OCI-LY3 (cell line): ENCODE measurements around the gene ASPSCR1.

Experiments used
- H2AFZ ChIP-seq: fragments of 200-600, 300-600 bp; shearing (Covaris generic); 2 replicates; pipeline ENCODE4 v1.6.0; 2014; ENCODE audit warnings: antibody characterized with exemption, low read depth, low read length
- H3K27ac ChIP-seq: fragments of 200-600, 300-600 bp; sonication (generic); 2 replicates; pipeline ENCODE4 v1.5.1; 2014; ENCODE audit warnings: mild to moderate bottlenecking, low read length, moderate library complexity, mixed read lengths
- H3K27me3 ChIP-seq: fragments of 200-600, 300-600 bp; sonication (generic); 2 replicates; pipeline ENCODE4 v1.6.1; 2014; ENCODE audit warnings: low read depth, low read length, mixed read lengths
- H3K36me3 ChIP-seq: fragments of 200-600, 300-600 bp; sonication (generic); replicated peaks from 2 replicates; pipeline ENCODE3; 2014; ENCODE audit warnings: low read depth, low read length, mixed read lengths
- H3K4me1 ChIP-seq: fragments of 300-600, 200-600 bp; sonication (generic); 2 replicates; pipeline ENCODE4 v1.6.1; 2014; ENCODE audit warnings: low read length, mixed read lengths
- H3K4me2 ChIP-seq: fragments of 200-600, 300-600 bp; sonication (generic); 2 replicates; pipeline ENCODE4 v1.6.1; 2014; ENCODE audit warnings: low read length, mixed read lengths
- H3K4me3 ChIP-seq: fragments of 300-600, 200-600 bp; sonication (generic); 2 replicates; pipeline ENCODE4 v1.5.1; 2014; ENCODE audit warnings: antibody characterized with exemption, mild to moderate bottlenecking, low read length, moderate library complexity
- H3K79me2 ChIP-seq: fragments of 300-600, 200-600 bp; shearing (Covaris generic); 2 replicates; pipeline ENCODE4 v1.6.1; 2014; ENCODE audit warnings: mild to moderate bottlenecking, low read length, mixed read lengths
- H3K9ac ChIP-seq: fragments of 300-600, 200-600 bp; shearing (Covaris generic); 2 replicates; pipeline ENCODE4 v1.6.0; 2014; ENCODE audit warnings: mild to moderate bottlenecking, low read length, moderate library complexity
- H3K9me3 ChIP-seq: fragments of 200-600, 300-600 bp; shearing (Covaris generic); 2 replicates; pipeline ENCODE4 v1.6.1; 2014; ENCODE audit warnings: low read length, mixed read lengths; ENCODE audit not compliant: insufficient read depth
- H4K20me1 ChIP-seq: fragments of 200-600, 300-600 bp; sonication (generic); 2 replicates; pipeline ENCODE4 v1.6.1; 2016; ENCODE audit warnings: low read length, mixed read lengths; ENCODE audit not compliant: insufficient read depth
- EZH2phosphoT487 ChIP-seq: fragments of 200-600 bp; shearing (Covaris generic); IDR thresholded peaks from 2 replicates; pipeline ENCODE4 v1.6.1; 2018; ENCODE audit warnings: antibody characterized with exemption, mixed run types, low read depth
- TF ChIP-seq, protein P1 (sequence below): fragments of 200-600, 300-600 bp; sonication (generic); IDR thresholded peaks from 2 replicates; pipeline ENCODE4 v1.5.1; 2014; ENCODE audit warnings: antibody characterized with exemption, low read length, low read depth

The ASPSCR1 gene

GRCh38 chr17:82028246-82028645, 50.8 kb downstream of the ASPSCR1 start:
- Histone ChIP-seq H3K9me3 (no peaks in the 10 kb centered on the region), H3K4me3 (peak overlapping the region; percentile 52), H3K27me3 (no peaks in the 10 kb centered on the region), H3K4me2 (peak overlapping the region; percentile 70), H3K36me3 (no peaks in the 10 kb centered on the region), H2AFZ (no peak overlapping the region), H4K20me1 (no peaks in the 10 kb centered on the region), H3K9ac (peak overlapping the region; percentile 37; the same call in 1 of the 2 replicates), H3K27ac (peak overlapping the region; percentile 64), H3K79me2 (no peaks in the 10 kb centered on the region), H3K4me1 (peaks cover 30% of the 10 kb centered on the region)
- no peak for TF ChIP-seq EZH2phosphoT487
- TF ChIP-seq, protein P1, sequence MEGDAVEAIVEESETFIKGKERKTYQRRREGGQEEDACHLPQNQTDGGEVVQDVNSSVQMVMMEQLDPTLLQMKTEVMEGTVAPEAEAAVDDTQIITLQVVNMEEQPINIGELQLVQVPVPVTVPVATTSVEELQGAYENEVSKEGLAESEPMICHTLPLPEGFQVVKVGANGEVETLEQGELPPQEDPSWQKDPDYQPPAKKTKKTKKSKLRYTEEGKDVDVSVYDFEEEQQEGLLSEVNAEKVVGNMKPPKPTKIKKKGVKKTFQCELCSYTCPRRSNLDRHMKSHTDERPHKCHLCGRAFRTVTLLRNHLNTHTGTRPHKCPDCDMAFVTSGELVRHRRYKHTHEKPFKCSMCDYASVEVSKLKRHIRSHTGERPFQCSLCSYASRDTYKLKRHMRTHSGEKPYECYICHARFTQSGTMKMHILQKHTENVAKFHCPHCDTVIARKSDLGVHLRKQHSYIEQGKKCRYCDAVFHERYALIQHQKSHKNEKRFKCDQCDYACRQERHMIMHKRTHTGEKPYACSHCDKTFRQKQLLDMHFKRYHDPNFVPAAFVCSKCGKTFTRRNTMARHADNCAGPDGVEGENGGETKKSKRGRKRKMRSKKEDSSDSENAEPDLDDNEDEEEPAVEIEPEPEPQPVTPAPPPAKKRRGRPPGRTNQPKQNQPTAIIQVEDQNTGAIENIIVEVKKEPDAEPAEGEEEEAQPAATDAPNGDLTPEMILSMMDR: no peak

DNA sequence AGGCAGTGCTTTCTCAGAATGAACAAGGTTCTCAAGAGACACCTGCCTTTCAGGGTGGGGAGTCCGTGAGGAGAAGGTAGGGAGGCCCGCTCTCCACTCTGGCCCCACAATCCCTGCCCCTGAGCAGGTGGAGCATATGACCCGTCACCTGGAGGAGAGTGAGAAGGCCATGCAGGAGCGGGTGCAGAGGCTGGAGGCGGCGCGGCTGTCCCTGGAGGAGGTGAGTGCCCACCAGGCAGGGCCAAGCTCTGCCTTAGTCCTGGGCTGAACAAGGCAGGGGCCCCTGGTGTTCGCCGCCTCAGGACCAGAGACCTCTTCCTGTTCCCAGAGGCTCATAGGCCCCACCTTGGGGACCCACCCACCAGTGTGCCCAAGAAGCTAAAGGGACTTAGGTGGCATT, 51.5 kb downstream of the ASPSCR1 start:
- H3K4me1 ChIP-seq: peaks cover 28% of the 10 kb centered on the region
- no peak for TF ChIP-seq EZH2phosphoT487
- TF ChIP-seq, protein P1: no peak
- no peaks in the 10 kb centered on the region for H4K20me1 ChIP-seq
- no peak overlapping the region for H3K4me2 ChIP-seq
- no peak overlapping the region for H3K9ac ChIP-seq
- H2AFZ ChIP-seq: no peak overlapping the region
- H3K9me3 ChIP-seq: no peaks in the 10 kb centered on the region
- no peak overlapping the region for H3K27ac ChIP-seq
- H3K79me2 ChIP-seq: no peaks in the 10 kb centered on the region
- no peak overlapping the region for H3K4me3 ChIP-seq
- H3K36me3 ChIP-seq: no peaks in the 10 kb centered on the region
- no peaks in the 10 kb centered on the region for H3K27me3 ChIP-seq

- Histone ChIP-seq H3K9ac (no peak overlapping the region), H3K4me3 (no peak overlapping the region), H4K20me1 (no peaks in the 10 kb centered on the region), H2AFZ (no peak overlapping the region), H3K4me1 (peaks cover 24% of the 10 kb centered on the region), H3K79me2 (no peaks in the 10 kb centered on the region), H3K4me2 (no peak overlapping the region), H3K27me3 (no peaks in the 10 kb centered on the region), H3K27ac (no peak overlapping the region), H3K36me3 (no peaks in the 10 kb centered on the region), H3K9me3 (no peaks in the 10 kb centered on the region)
- TF ChIP-seq, protein P1: no peak
- TF ChIP-seq EZH2phosphoT487: no peak
These were observed 52.0 kb downstream of the ASPSCR1 start for GRCh38 chr17:82029391-82029790.

- Histone ChIP-seq H3K79me2 (no peaks in the 10 kb centered on the region), H3K27me3 (no peaks in the 10 kb centered on the region), H3K36me3 (no peaks in the 10 kb centered on the region), H3K4me2 (no peak overlapping the region; the same call in 1 of the 2 replicates), H3K4me1 (peaks cover 22% of the 10 kb centered on the region), H4K20me1 (no peaks in the 10 kb centered on the region), H3K27ac (no peak overlapping the region), H2AFZ (no peak overlapping the region), H3K4me3 (no peak overlapping the region), H3K9ac (no peak overlapping the region), H3K9me3 (no peaks in the 10 kb centered on the region)
- TF ChIP-seq EZH2phosphoT487: no peak
- TF ChIP-seq, protein P1: no peak
These were observed 52.6 kb downstream of the ASPSCR1 start for GRCh38 chr17:82029990-82030469.
